WTC11 (cell line): ENCODE measurements around the gene TES.

Experiments used
- CTCF ChIP-seq: fragments of 200-600 bp; IDR thresholded peaks from 2 replicates; pipeline ENCODE4 v1.8.0; 2022; ENCODE audit warnings: antibody characterized with exemption
- FOXK1 ChIP-seq: sonication (generic); formaldehyde crosslinking; IDR thresholded peaks from 2 replicates; pipeline ENCODE4 v1.8.0; 2022; ENCODE audit warnings: mild to moderate bottlenecking, moderate library complexity, missing genetic modification reagents
- MAX ChIP-seq: sonication (generic); formaldehyde crosslinking; IDR thresholded peaks from 2 replicates; pipeline ENCODE4 v1.8.0; 2022; ENCODE audit warnings: mild to moderate bottlenecking, missing genetic modification reagents
- NFYB ChIP-seq: sonication (generic); formaldehyde crosslinking; conservative IDR thresholded peaks from 2 replicates; pipeline ENCODE4 v1.8.0; 2022; ENCODE audit warnings: low read depth, missing genetic modification reagents
- SMAD4 ChIP-seq: sonication (generic); formaldehyde crosslinking; IDR thresholded peaks from 2 replicates; pipeline ENCODE4 v1.8.0; 2022; ENCODE audit warnings: mild to moderate bottlenecking, missing genetic modification reagents
- TP53 ChIP-seq: sonication (generic); formaldehyde crosslinking; IDR thresholded peaks from 2 replicates; pipeline ENCODE4 v1.8.1; 2023; ENCODE audit warnings: mild to moderate bottlenecking, missing genetic modification reagents
- ZNF671 ChIP-seq: fragments of 250-450 bp; sonication (Bioruptor Pico); IDR thresholded peaks from 2 replicates; pipeline ENCODE4 v1.8.0; 2021; ENCODE audit warnings: mild to moderate bottlenecking

GRCh38 chr7:116257156-116257555 is 46.8 kb downstream of the TES start:
- TF ChIP-seq ZNF671 (CRISPR knock-in tag) (no peak), TP53 (no peak), CTCF (no peak), MAX (no peak), SMAD4 (CRISPR knock-in tag) (no peak), FOXK1 (CRISPR knock-in tag) (no peak), NFYB (CRISPR knock-in tag) (no peak)
